Measurements from ENCODE around the gene WWC2.

DNA sequence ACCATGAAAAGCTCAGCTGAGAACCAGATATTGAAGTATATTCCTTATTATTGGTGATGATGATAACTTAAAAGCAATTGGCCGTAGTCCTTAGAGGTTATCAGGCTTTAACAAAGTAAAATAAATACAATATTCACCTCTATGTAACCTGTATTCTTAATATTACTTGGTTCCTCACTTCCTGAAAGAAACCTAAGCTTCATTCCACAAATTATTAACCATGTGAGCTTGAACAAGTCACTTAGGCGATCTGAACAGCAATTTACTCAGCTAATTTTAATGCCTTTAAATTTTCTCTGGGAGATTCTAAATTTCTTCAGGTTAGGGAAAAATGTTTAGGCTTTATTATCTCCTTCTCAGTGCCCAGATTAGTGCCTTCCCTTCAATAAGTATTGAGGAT is 151.8 kb downstream of the WWC2 start:
- no peak for TF ChIP-seq EZH2 (IDR thresholded peaks at IDR 0.05)
- TF ChIP-seq POLR2AphosphoS5 (IDR thresholded peaks at IDR 0.05; ENCODE audit: borderline replicate concordance, low read depth, low read length): no peak
- TF ChIP-seq FOXP2 (optimal IDR thresholded peaks at IDR 0.05; ENCODE audit: control extremely low read depth, extremely low read length, insufficient read depth): no peak
